SK-N-SH (cell line): ENCODE results near the gene GLIS1. TPM values are rescaled to one million over a fixed set of nuclear protein-coding genes. Genes with fewer than 3 reads are reported as not detected.

Experiments used
- CTCF ChIA-PET: fragments of 300-600, 350-600 bp; formaldehyde crosslinking; extraction: SDS; loops from one replicate; lab custom pipeline; 2021; lab: Yijun Ruan, JAX
- POLR2A ChIA-PET: fragments of 350-600 bp; sonication (Branson Sonifier 250); formaldehyde crosslinking; extraction: SDS; loops from one replicate; lab custom pipeline; 2020; ENCODE audit warnings: antibody characterized with exemption, inconsistent platforms; lab: Yijun Ruan, JAX
- DNase-seq: peaks from one replicate; pipeline ENCODE4 v3.0.0; 2012
- H2AFZ ChIP-seq: fragments of 200-600 bp; sonication (generic); 2 replicates; pipeline ENCODE4 v1.8.1; 2016; ENCODE audit warnings: antibody characterized with exemption, mild to moderate bottlenecking, low read depth
- H3F3A ChIP-seq: fragments of 200-600 bp; sonication (generic); replicated peaks from 2 replicates; pipeline ENCODE3; 2016; ENCODE audit warnings: antibody characterized with exemption, mild to moderate bottlenecking; ENCODE audit not compliant: insufficient read depth
- H3K27ac ChIP-seq, 2 experiments: fragments of 200-500 bp in 1 of 2; fragments of 200-600 bp in 1 of 2; sonication (Bioruptor generic) in 1 of 2; sonication (generic), shearing (Covaris generic) in 1 of 2; 2 replicates each; pipeline versions ENCODE4 v1.5.1 to v1.6.1; 2014 to 2016; ENCODE audit warnings: low read depth in 2 of 2, inconsistent platforms in 1 of 2, low read length in 1 of 2, mild to moderate bottlenecking in 1 of 2, mixed read lengths in 1 of 2
- H3K27me3 ChIP-seq: fragments of 200-600 bp; sonication (generic), shearing (Covaris generic); 2 replicates; pipeline ENCODE4 v1.6.1; 2016; ENCODE audit warnings: mixed run types; ENCODE audit not compliant: insufficient read depth
- H3K36me3 ChIP-seq, 2 experiments: fragments of 200-500 bp in 1 of 2; fragments of 200-600 bp in 1 of 2; sonication (Bioruptor generic) in 1 of 2; sonication (generic) in 1 of 2; replicated peaks in 1 of 2; 2 replicates each; pipeline versions ENCODE3 to v1.5.1; 2014 to 2016; ENCODE audit warnings: low read length in 1 of 2, mild to moderate bottlenecking in 1 of 2; ENCODE audit not compliant: insufficient read depth in 2 of 2, control insufficient read depth in 1 of 2
- H3K4me1 ChIP-seq, 2 experiments: fragments of 200-500 bp in 1 of 2; fragments of 200-600 bp in 1 of 2; sonication (Bioruptor generic) in 1 of 2; sonication (generic), shearing (Covaris generic) in 1 of 2; 2 replicates each; pipeline versions ENCODE4 v1.5.1 to v1.6.1; 2014 to 2016; ENCODE audit warnings: low read depth in 1 of 2, low read length in 1 of 2, mixed run types in 1 of 2; ENCODE audit not compliant: insufficient read depth in 2 of 2, control insufficient read depth in 1 of 2
- H3K4me2 ChIP-seq: fragments of 200-600 bp; sonication (generic), shearing (Covaris generic); 2 replicates; pipeline ENCODE4 v1.6.1; 2017; ENCODE audit warnings: mixed run types
- H3K4me3 ChIP-seq, 2 experiments: fragments of 200-500 bp in 1 of 2; fragments of 200-600 bp in 1 of 2; sonication (Bioruptor generic) in 1 of 2; sonication (generic), shearing (Covaris generic) in 1 of 2; 2 replicates each; pipeline versions ENCODE4 v1.5.1 to v1.8.1; 2014 to 2016; ENCODE audit warnings: low read depth in 2 of 2, inconsistent platforms in 1 of 2, low read length in 1 of 2, mild to moderate bottlenecking in 1 of 2, mixed read lengths in 1 of 2, moderate library complexity in 1 of 2
- H3K79me2 ChIP-seq: fragments of 200-600 bp; sonication (generic); 2 replicates; pipeline ENCODE4 v1.8.1; 2017; ENCODE audit warnings: mild to moderate bottlenecking; ENCODE audit not compliant: insufficient read depth
- H3K9ac ChIP-seq: fragments of 200-600 bp; sonication (generic); 2 replicates; pipeline ENCODE4 v1.6.1; 2017; ENCODE audit warnings: mixed run types
- H3K9me2 ChIP-seq: fragments of 200-600 bp; sonication (generic); 2 replicates; pipeline ENCODE4 v1.6.1; 2017; ENCODE audit warnings: mixed run types
- H3K9me3 ChIP-seq: fragments of 200-600 bp; sonication (generic); 2 replicates; pipeline ENCODE4 v1.6.1; 2017; ENCODE audit warnings: mixed run types, mild to moderate bottlenecking, moderate library complexity
- H4K20me1 ChIP-seq: fragments of 200-600 bp; sonication (generic); 2 replicates; pipeline ENCODE4 v1.6.1; 2017; ENCODE audit warnings: mild to moderate bottlenecking, mixed run types; ENCODE audit not compliant: insufficient read depth
- CHD2 ChIP-seq: fragments of 150-350 bp; IDR thresholded peaks from 2 replicates; pipeline ENCODE4 v1.6.1; 2018; ENCODE audit warnings: low read length; ENCODE audit not compliant: partially characterized antibody
- ELF1 ChIP-seq: IDR thresholded peaks from 2 replicates; pipeline ENCODE4 v1.4.0; 2012
- EP300 ChIP-seq, 2 experiments: IDR thresholded peaks; 2 replicates each; pipeline versions ENCODE4 v1.4.0 to v1.6.1; 2012; ENCODE audit warnings: borderline replicate concordance in 1 of 2, low read depth in 1 of 2, low read length in 1 of 2
- EZH2phosphoT487 ChIP-seq: fragments of 200-600 bp; sonication (generic); IDR thresholded peaks from 2 replicates; pipeline ENCODE4 v1.6.1; 2017; ENCODE audit warnings: low read depth, mixed run types, mild to moderate bottlenecking, antibody characterized with exemption, moderate library complexity, borderline replicate concordance
- FOXJ3 ChIP-seq: sonication (generic); formaldehyde crosslinking; IDR thresholded peaks from 2 replicates; pipeline ENCODE4 v1.5.1; 2020; ENCODE audit warnings: mild to moderate bottlenecking, missing genetic modification reagents
- FOXM1 ChIP-seq: IDR thresholded peaks from 2 replicates; pipeline ENCODE4 v1.4.0; 2012; ENCODE audit warnings: low read depth, mild to moderate bottlenecking
- GATA2 ChIP-seq: sonication (generic); formaldehyde crosslinking; IDR thresholded peaks from 2 replicates; pipeline ENCODE4 v1.5.0; 2020; ENCODE audit warnings: mild to moderate bottlenecking, missing genetic modification reagents
- MEF2A ChIP-seq: IDR thresholded peaks from 2 replicates; pipeline ENCODE4 v1.4.0; 2012; ENCODE audit warnings: low read depth, borderline replicate concordance
- MXI1 ChIP-seq: IDR thresholded peaks from 2 replicates; pipeline ENCODE4 v1.6.1; 2012; ENCODE audit warnings: mild to moderate bottlenecking, low read depth, low read length, improper control_type of control experiment
- NRF1 ChIP-seq: IDR thresholded peaks from 2 replicates; pipeline ENCODE4 v1.6.1; 2012; ENCODE audit warnings: low read depth, mild to moderate bottlenecking, low read length
- POLR2AphosphoS5 ChIP-seq: IDR thresholded peaks from 2 replicates; pipeline ENCODE4 v1.6.1; 2012; ENCODE audit warnings: low read depth, low read length
- RAD21 ChIP-seq: IDR thresholded peaks from 2 replicates; pipeline ENCODE4 v1.6.1; 2012; ENCODE audit warnings: mild to moderate bottlenecking, low read length
- SMC3 ChIP-seq: IDR thresholded peaks from 2 replicates; pipeline ENCODE4 v1.6.1; 2012; ENCODE audit warnings: low read depth, low read length, improper control_type of control experiment
- TAF1 ChIP-seq: IDR thresholded peaks from 2 replicates; pipeline ENCODE4 v1.6.1; 2012; ENCODE audit warnings: low read depth, mild to moderate bottlenecking, low read length, moderate library complexity, borderline replicate concordance
- TEAD4 ChIP-seq: IDR thresholded peaks from 2 replicates; pipeline ENCODE4 v1.4.0; 2012; ENCODE audit warnings: mild to moderate bottlenecking, borderline replicate concordance; ENCODE audit not compliant: insufficient read depth
- YY1 ChIP-seq: IDR thresholded peaks from 2 replicates; pipeline ENCODE4 v1.4.0; 2012; ENCODE audit warnings: low read depth, mild to moderate bottlenecking
- ZBTB33 ChIP-seq: IDR thresholded peaks from 2 replicates; pipeline ENCODE4 v1.4.0; 2012; ENCODE audit warnings: low read depth, borderline replicate concordance
- WGBS: methylation state at CpG from one replicate; pipeline ENCODE4 v1.1.6; 2017; ENCODE audit warnings: low lambda C conversion rate; 5-methylcytosine and 5-hydroxymethylcytosine counted together
- polyA plus RNA-seq, 3 experiments: library from polyadenylated mRNA; depleted of rRNA; stranded (reverse); fragments of >200 nt; gene quantifications; 2 replicates each; pipeline ENCODE4 v1.2.3, GENCODE V29; 2012
- TF ChIP-seq, protein P1 (sequence below): fragments of 150-350 bp; IDR thresholded peaks from 2 replicates; pipeline ENCODE4 v1.6.1; 2017; ENCODE audit warnings: antibody characterized with exemption, low read length, low read depth, borderline replicate concordance
- TF ChIP-seq, protein P2 (sequence below): IDR thresholded peaks from 2 replicates; pipeline ENCODE4; 2012
- TF ChIP-seq, protein P3 (sequence below): fragments of 200-600 bp; sonication (generic); IDR thresholded peaks from 2 replicates; pipeline ENCODE4 v1.6.1; 2017; ENCODE audit warnings: antibody characterized with exemption, mild to moderate bottlenecking, moderate library complexity
- TF ChIP-seq, protein P4 (sequence below): IDR thresholded peaks from 2 replicates; pipeline ENCODE4 v1.4.0; 2012; ENCODE audit warnings: low read depth, borderline replicate concordance
- TF ChIP-seq, protein P5 (sequence below): IDR thresholded peaks from 2 replicates; pipeline ENCODE4 v1.4.0; 2012; ENCODE audit warnings: low read depth

Gene GLIS1
- polyA plus RNA-seq, 1 of the 3 experiments (the other 2 are of a cell fraction): 0.13 TPM

DNA sequence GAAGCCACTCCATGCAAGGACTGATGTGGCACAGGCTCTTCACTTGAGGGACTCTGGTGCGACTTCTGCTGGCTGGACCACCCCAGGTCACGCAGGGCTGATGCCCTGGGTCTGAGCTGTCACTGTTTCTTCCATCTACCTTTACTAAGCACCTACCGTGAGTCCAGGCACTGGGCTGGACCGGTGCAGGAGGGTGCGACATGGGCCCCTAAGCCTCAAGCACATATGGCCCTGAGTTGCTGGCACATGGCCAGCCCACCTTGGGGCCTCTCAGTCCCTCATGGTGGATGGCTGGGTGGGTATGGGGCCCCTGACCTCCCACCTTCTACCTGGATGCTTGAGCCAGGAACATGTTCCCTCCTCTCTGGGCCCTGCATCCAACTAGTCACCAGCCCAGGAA, 203.7 kb downstream of the GLIS1 start:
- 73% methylated on average over 2 of the region's 5 CpGs for WGBS
- Histone ChIP-seq H3K36me3 (no peaks in the 10 kb centered on the region), H3K9me2 (no peaks in the 10 kb centered on the region), H4K20me1 (no peaks in the 10 kb centered on the region), H2AFZ (no peak overlapping the region), H3K9me3 (no peaks in the 10 kb centered on the region), H3K27me3 (no peaks in the 10 kb centered on the region), H3K4me1 (peaks cover 0 to 7% of the 10 kb centered on the region in 2 experiments; a peak in 1 of 4 replicates), H3K4me2 (no peak overlapping the region), H3K9ac (no peak overlapping the region), H3K79me2 (no peaks in the 10 kb centered on the region), H3K4me3 (no peak overlapping the region), H3K27ac (no peak overlapping the region), H3F3A (no peaks in the 10 kb centered on the region)
- ChIA-PET CTCF (interaction anchor here (1.2 to 1.3 kb wide), 3 partner anchors 12 to 85 kb away, joined by 3 to 4 read pairs (median 4); no protein-coding TSS in a partner anchor), POLR2A (no interaction called here)
- no peak for DNase-seq
- TF ChIP-seq MXI1 (no peak), GATA2 (no peak), TAF1 (no peak), TEAD4 (no peak), ZBTB33 (no peak), YY1 (no peak)
- TF ChIP-seq, protein P1, sequence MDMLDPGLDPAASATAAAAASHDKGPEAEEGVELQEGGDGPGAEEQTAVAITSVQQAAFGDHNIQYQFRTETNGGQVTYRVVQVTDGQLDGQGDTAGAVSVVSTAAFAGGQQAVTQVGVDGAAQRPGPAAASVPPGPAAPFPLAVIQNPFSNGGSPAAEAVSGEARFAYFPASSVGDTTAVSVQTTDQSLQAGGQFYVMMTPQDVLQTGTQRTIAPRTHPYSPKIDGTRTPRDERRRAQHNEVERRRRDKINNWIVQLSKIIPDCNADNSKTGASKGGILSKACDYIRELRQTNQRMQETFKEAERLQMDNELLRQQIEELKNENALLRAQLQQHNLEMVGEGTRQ: no peak
- TF ChIP-seq, protein P2, sequence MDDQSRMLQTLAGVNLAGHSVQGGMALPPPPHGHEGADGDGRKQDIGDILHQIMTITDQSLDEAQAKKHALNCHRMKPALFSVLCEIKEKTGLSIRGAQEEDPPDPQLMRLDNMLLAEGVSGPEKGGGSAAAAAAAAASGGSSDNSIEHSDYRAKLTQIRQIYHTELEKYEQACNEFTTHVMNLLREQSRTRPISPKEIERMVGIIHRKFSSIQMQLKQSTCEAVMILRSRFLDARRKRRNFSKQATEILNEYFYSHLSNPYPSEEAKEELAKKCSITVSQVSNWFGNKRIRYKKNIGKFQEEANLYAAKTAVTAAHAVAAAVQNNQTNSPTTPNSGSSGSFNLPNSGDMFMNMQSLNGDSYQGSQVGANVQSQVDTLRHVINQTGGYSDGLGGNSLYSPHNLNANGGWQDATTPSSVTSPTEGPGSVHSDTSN: no peak
- TF ChIP-seq, protein P3, sequence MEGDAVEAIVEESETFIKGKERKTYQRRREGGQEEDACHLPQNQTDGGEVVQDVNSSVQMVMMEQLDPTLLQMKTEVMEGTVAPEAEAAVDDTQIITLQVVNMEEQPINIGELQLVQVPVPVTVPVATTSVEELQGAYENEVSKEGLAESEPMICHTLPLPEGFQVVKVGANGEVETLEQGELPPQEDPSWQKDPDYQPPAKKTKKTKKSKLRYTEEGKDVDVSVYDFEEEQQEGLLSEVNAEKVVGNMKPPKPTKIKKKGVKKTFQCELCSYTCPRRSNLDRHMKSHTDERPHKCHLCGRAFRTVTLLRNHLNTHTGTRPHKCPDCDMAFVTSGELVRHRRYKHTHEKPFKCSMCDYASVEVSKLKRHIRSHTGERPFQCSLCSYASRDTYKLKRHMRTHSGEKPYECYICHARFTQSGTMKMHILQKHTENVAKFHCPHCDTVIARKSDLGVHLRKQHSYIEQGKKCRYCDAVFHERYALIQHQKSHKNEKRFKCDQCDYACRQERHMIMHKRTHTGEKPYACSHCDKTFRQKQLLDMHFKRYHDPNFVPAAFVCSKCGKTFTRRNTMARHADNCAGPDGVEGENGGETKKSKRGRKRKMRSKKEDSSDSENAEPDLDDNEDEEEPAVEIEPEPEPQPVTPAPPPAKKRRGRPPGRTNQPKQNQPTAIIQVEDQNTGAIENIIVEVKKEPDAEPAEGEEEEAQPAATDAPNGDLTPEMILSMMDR: no peak

DNA sequence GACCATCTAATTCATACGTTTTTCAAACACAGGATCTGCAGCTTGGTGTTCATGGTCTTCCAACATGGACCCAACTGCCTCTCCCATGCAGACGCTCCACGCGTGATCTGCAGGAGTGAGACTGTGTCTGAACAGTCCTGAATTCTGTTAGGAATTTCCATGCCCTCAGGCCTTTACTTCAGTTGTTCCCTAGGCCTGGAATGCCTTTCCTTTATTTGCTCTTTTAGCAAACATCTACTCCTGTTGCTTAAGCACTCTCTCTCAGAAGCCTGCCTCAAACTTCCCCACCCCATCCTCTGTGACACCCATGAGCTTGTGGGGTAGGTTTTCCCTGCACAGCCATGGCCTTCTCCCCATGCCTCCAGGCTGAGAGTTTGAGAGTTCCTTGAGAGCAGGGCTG, 206.1 kb downstream of the GLIS1 start:
- ChIA-PET CTCF (interaction anchor here (1.0 kb wide), 1 partner anchor 13 kb away, joined by 3 read pairs; no protein-coding TSS in a partner anchor), POLR2A (no interaction called here)
- Histone ChIP-seq H3K4me1 (peaks cover 0 to 12% of the 10 kb centered on the region in 2 experiments; a peak in 1 of 4 replicates), H3K9me3 (no peaks in the 10 kb centered on the region), H3K9ac (no peak overlapping the region), H2AFZ (no peak overlapping the region), H3K4me3 (no peak overlapping the region), H3F3A (no peaks in the 10 kb centered on the region), H3K79me2 (no peaks in the 10 kb centered on the region), H3K36me3 (no peaks in the 10 kb centered on the region), H3K27me3 (no peaks in the 10 kb centered on the region), H3K9me2 (no peaks in the 10 kb centered on the region), H3K27ac (no peak overlapping the region), H4K20me1 (no peaks in the 10 kb centered on the region), H3K4me2 (no peak overlapping the region)
- TF ChIP-seq MXI1: no peak
- no peak for TF ChIP-seq YY1
- no peak for TF ChIP-seq NRF1
- no peak for TF ChIP-seq TEAD4
- TF ChIP-seq, protein P4, sequence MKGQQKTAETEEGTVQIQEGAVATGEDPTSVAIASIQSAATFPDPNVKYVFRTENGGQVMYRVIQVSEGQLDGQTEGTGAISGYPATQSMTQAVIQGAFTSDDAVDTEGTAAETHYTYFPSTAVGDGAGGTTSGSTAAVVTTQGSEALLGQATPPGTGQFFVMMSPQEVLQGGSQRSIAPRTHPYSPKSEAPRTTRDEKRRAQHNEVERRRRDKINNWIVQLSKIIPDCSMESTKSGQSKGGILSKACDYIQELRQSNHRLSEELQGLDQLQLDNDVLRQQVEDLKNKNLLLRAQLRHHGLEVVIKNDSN: no peak
- no peak for TF ChIP-seq TAF1
- no peak for TF ChIP-seq RAD21
- no peak for TF ChIP-seq EP300 (IDR thresholded peaks at IDR 0.05; ENCODE audit: borderline replicate concordance in 1 of 2, low read depth in 1 of 2, low read length in 1 of 2)
- no peak for TF ChIP-seq MEF2A
- TF ChIP-seq SMC3: no peak
- no peak for TF ChIP-seq CHD2
- TF ChIP-seq, protein P5, sequence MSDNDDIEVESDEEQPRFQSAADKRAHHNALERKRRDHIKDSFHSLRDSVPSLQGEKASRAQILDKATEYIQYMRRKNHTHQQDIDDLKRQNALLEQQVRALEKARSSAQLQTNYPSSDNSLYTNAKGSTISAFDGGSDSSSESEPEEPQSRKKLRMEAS: no peak
- no peak for TF ChIP-seq FOXJ3 (CRISPR knock-in tag)
- TF ChIP-seq GATA2: no peak
- no peak for TF ChIP-seq FOXM1
- TF ChIP-seq POLR2AphosphoS5: no peak
- no peak for TF ChIP-seq ELF1
- TF ChIP-seq EZH2phosphoT487: no peak
- WGBS: 73% methylated on average over 4 of the region's 4 CpGs
- no peak for DNase-seq
